DMS153 treated with DMSO at 0.1 percent for 48 hours (cell line): ENCODE data around the gene POU2F1.
"Not testable (repeated sequence)": the region's sequence is repeated elsewhere in the genome, so short reads cannot be mapped to it uniquely, and the experiment has no call there.

Experiments
- DNase-seq: peaks from one replicate; lab custom pipeline; 2025; ENCODE audit not compliant: unreplicated experiment; lab: John Stamatoyannopoulos, UW

POU2F1 gene

GRCh38 chr1:167202049-167202448 lies 18.6 kb upstream of the POU2F1 start:
- DNase-seq, result no peak

- not testable (repeated sequence) for DNase-seq
Observed at GRCh38 chr1:167205306-167206050, 15.2 kb upstream of the POU2F1 start.

GRCh38 chr1:167206166-167206835 lies 14.4 kb upstream of the POU2F1 start:
- DNase-seq, result no peak

GRCh38 chr1:167207940-167208623 lies 12.6 kb upstream of the POU2F1 start:
- no peak for DNase-seq

- no peak for DNase-seq
Observed at GRCh38 chr1:167208624-167208976, 12.1 kb upstream of the POU2F1 start.

- DNase-seq, result no peak
Observed at GRCh38 chr1:167209044-167209443, 11.6 kb upstream of the POU2F1 start.

- no peak for DNase-seq
Observed at GRCh38 chr1:167210966-167211674, 9.6 kb upstream of the POU2F1 start.

- no peak for DNase-seq
Observed at GRCh38 chr1:167212025-167212424, 8.7 kb upstream of the POU2F1 start.

- no peak for DNase-seq
Observed at GRCh38 chr1:167216809-167217208, 3.9 kb upstream of the POU2F1 start.

- no peak for DNase-seq
Observed at GRCh38 chr1:167219194-167219593, 1.5 kb upstream of the POU2F1 start.

- peak; percentile 96 for DNase-seq
Observed at GRCh38 chr1:167219646-167220536, 795 bp upstream of the POU2F1 start.

- DNase-seq, result no peak
Observed at GRCh38 chr1:167221126-167221737, 546 bp downstream of the POU2F1 start.

GRCh38 chr1:167221738-167222610 lies 1.3 kb downstream of the POU2F1 start:
- DNase-seq, result peak; percentile 65

GRCh38 chr1:167223144-167224103 lies 2.7 kb downstream of the POU2F1 start:
- peak; percentile 43 for DNase-seq

- DNase-seq, result not testable (repeated sequence)
Observed at GRCh38 chr1:167224734-167225235, 4.1 kb downstream of the POU2F1 start.

- no peak for DNase-seq
Observed at GRCh38 chr1:167225920-167226319, 5.2 kb downstream of the POU2F1 start.

GRCh38 chr1:167227934-167228378 lies 7.3 kb downstream of the POU2F1 start:
- no peak for DNase-seq
